Tibial nerve (tissue), 4 donors: ENCODE data around the gene CST7. TPM values are rescaled to one million over a fixed set of nuclear protein-coding genes. Genes with fewer than 3 reads are reported as not detected.
"Not testable (repeated sequence)": the region's sequence is repeated elsewhere in the genome, so short reads cannot be mapped to it uniquely, and the experiment has no call there.

Experiments used
- DNase-seq, 2 donors: peaks; one replicate each; pipeline ENCODE4 v3.0.0-alpha.2; 2019; ENCODE audit warnings: low spot score in 2 of 2
- H3K27ac ChIP-seq, 4 donors: fragments of 200-600 bp; sonication (generic) in 3 of 4; one replicate each; pipeline ENCODE4 v1.5.1; 2017 to 2019; ENCODE audit warnings: mild to moderate bottlenecking in 1 of 4
- H3K27me3 ChIP-seq, 2 donors: fragments of 200-600 bp; sonication (generic) in 1 of 2; one replicate each; pipeline versions ENCODE4 v1.5.1 to v1.6.0; 2017 to 2019
- H3K36me3 ChIP-seq, 3 donors: fragments of 200-600 bp; sonication (generic); one replicate each; pipeline ENCODE4 v1.5.1; 2018 to 2019
- H3K4me1 ChIP-seq, 4 donors: fragments of 200-600 bp; sonication (generic) in 3 of 4; one replicate each; pipeline ENCODE4 v1.5.1; 2017 to 2019
- H3K4me3 ChIP-seq, 4 donors: fragments of 200-600 bp; sonication (generic) in 3 of 4; one replicate each; pipeline ENCODE4 v1.5.1; 2017 to 2019; ENCODE audit warnings: mild to moderate bottlenecking in 1 of 4, moderate library complexity in 1 of 4
- H3K9me3 ChIP-seq, 4 donors: fragments of 200-600 bp; sonication (generic) in 3 of 4; one replicate each; pipeline ENCODE4 v1.5.1; 2017 to 2019
- EP300 ChIP-seq, 2 donors: sonication (generic); formaldehyde crosslinking; IDR thresholded peaks; one replicate each; pipeline ENCODE4 v1.6.1; 2017; ENCODE audit warnings: antibody characterized with exemption in 2 of 2, mild to moderate bottlenecking in 1 of 2
- POLR2A ChIP-seq, 2 donors: fragments of 450-650 bp; IDR thresholded peaks; one replicate each; pipeline ENCODE4 v1.6.1; 2017; ENCODE audit warnings: antibody characterized with exemption in 2 of 2, mild to moderate bottlenecking in 2 of 2, moderate library complexity in 2 of 2
- WGBS, 2 donors: methylation state at CpG; one replicate each; pipeline ENCODE4 v1.1.5; 2018; 5-methylcytosine and 5-hydroxymethylcytosine counted together
- total RNA-seq, 4 donors: library from RNA; depleted of rRNA; stranded (reverse); fragments of >200 nt; gene quantifications; one replicate each; pipeline ENCODE4 v1.1.0, GENCODE V29; 2016
- TF ChIP-seq, protein P1 (sequence below), 5 experiments: fragments of 200-600 bp in 3 of 5; fragments of 450-650 bp in 2 of 5; sonication (generic) in 3 of 5; IDR thresholded peaks; one replicate each; pipeline ENCODE4 v1.5.1; 2016 to 2019; ENCODE audit warnings: antibody characterized with exemption in 5 of 5, mild to moderate bottlenecking in 3 of 5, moderate library complexity in 2 of 5

The CST7 gene
- total RNA-seq, 4 donors from 2014 or later = 0.84 to 6.1 TPM; not detected in 2

DNA sequence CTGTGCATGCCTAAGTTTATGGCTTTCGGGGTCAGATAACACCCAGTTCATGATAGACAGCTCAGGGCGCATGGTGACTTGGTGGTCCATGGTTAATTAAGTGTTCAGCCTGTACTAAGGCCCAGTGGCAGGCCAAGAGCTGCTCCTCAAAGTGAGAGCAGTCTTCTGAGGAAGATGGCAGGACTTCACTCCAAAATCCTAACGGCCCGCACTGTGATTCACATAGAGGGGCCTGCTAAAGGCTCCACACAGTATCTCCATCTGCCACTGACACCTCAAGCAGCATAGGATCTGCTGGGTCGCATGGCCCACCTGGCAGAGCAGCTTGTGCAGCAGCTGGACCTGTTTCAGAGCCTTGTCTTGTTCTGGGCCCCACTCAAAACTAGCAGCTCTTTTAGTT, 10.6 kb upstream of the CST7 start:
- H3K9me3 ChIP-seq = peaks cover 0 to 28% (median 2%) of the 10 kb centered on the region in 4 donors
- no peaks in the 10 kb centered on the region for H3K36me3 ChIP-seq
- no peak for DNase-seq
- H3K4me3 ChIP-seq = no peak overlapping the region
- no peaks in the 10 kb centered on the region for H3K27me3 ChIP-seq
- H3K27ac ChIP-seq = no peak overlapping the region
- TF ChIP-seq POLR2A (IDR thresholded peaks at IDR 0.05) (no peak), EP300 (IDR thresholded peaks at IDR 0.05) (no peak)
- TF ChIP-seq, protein P1, sequence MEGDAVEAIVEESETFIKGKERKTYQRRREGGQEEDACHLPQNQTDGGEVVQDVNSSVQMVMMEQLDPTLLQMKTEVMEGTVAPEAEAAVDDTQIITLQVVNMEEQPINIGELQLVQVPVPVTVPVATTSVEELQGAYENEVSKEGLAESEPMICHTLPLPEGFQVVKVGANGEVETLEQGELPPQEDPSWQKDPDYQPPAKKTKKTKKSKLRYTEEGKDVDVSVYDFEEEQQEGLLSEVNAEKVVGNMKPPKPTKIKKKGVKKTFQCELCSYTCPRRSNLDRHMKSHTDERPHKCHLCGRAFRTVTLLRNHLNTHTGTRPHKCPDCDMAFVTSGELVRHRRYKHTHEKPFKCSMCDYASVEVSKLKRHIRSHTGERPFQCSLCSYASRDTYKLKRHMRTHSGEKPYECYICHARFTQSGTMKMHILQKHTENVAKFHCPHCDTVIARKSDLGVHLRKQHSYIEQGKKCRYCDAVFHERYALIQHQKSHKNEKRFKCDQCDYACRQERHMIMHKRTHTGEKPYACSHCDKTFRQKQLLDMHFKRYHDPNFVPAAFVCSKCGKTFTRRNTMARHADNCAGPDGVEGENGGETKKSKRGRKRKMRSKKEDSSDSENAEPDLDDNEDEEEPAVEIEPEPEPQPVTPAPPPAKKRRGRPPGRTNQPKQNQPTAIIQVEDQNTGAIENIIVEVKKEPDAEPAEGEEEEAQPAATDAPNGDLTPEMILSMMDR (IDR thresholded peaks at IDR 0.05) = no peak
- H3K4me1 ChIP-seq = no peaks in the 10 kb centered on the region
- 88 to 90% methylated on average over 5 of the region's 5 CpGs for WGBS, 2 donors

DNA sequence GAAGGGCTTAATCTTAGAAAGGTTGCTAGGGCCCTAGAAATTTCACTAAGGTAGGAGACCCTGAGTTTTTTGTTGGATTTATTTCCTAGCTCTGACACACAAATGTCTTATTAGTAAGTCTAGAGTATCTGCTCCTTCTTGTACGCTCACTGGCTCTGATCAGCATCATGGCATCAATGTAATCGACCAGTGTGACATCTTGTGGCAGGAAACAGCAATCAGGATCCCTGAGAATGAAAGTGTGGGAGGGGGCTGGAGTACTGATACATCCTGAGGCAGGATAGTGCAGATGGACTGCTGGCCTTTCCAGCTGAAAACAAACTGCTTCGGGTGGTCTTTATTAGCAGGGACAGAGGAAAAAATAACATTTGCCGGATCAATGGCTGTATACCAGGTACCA, 10.0 kb upstream of the CST7 start:
- 80% methylated on average over 4 of the region's 4 CpGs for WGBS, 2 donors
- H3K4me3 ChIP-seq = no peak overlapping the region
- TF ChIP-seq, protein P1 (IDR thresholded peaks at IDR 0.05) = no peak
- TF ChIP-seq EP300 (IDR thresholded peaks at IDR 0.05) (no peak), POLR2A (IDR thresholded peaks at IDR 0.05) (no peak)
- H3K4me1 ChIP-seq = no peaks in the 10 kb centered on the region
- no peak for DNase-seq
- no peak overlapping the region for H3K27ac ChIP-seq
- H3K36me3 ChIP-seq = no peaks in the 10 kb centered on the region
- no peaks in the 10 kb centered on the region for H3K27me3 ChIP-seq
- peaks cover 0 to 28% (median 2%) of the 10 kb centered on the region in 4 donors for H3K9me3 ChIP-seq

DNA sequence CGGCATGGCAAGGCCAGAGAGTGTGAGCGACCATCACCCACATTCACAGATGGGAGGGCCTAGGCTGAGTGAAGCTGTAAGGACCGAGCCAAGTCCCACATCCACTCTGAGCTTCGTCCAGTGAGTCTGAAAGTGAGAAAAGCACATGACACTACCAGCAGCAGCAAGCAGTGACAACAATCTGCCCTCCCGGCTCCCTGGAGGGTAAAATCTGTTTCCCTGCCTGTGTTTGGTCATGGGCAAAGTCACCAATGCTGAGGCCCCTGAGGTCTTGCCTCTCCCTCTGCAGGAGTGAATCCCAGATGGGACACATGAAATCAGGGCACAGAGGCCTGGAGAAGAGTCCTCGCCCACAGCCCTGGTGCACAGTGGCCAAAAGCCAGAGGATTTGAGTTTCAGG, 6.4 kb upstream of the CST7 start:
- TF ChIP-seq, protein P1 (IDR thresholded peaks at IDR 0.05) = no peak
- TF ChIP-seq EP300 (IDR thresholded peaks at IDR 0.05) (no peak), POLR2A (IDR thresholded peaks at IDR 0.05) (no peak)
- peaks cover 0 to 37% (median 5%) of the 10 kb centered on the region in 4 donors for H3K9me3 ChIP-seq
- H3K27me3 ChIP-seq = no peaks in the 10 kb centered on the region
- no peak overlapping the region for H3K27ac ChIP-seq
- WGBS, 2 donors = 75 to 92% methylated on average over 6 of the region's 6 CpGs
- DNase-seq = no peak
- H3K4me1 ChIP-seq = no peaks in the 10 kb centered on the region
- no peaks in the 10 kb centered on the region for H3K36me3 ChIP-seq
- H3K4me3 ChIP-seq = no peak overlapping the region

DNA sequence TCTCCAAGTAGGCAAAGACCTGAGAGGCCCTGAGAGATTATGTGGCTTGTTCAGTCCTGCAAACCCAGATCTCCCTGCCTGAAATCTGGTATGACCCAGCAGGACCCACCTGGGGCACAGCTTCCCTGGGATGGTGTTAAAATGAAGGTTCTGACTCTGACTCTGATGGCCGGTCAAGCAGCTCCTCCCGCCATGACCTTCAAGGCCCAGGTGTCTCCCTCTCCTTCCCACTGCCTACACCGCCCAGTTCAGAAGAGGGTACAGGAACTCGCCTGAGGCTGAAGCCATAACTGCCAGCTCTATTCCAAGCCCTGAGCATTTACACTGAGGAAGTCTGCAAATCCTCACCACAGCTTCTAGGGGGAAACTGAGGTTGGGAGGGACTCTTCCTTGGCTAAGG, 5.9 kb upstream of the CST7 start:
- Histone ChIP-seq H3K4me3 (no peak overlapping the region), H3K4me1 (no peaks in the 10 kb centered on the region), H3K9me3 (peaks cover 0 to 39% (median 5%) of the 10 kb centered on the region in 4 donors), H3K27ac (no peak overlapping the region), H3K36me3 (no peaks in the 10 kb centered on the region), H3K27me3 (no peaks in the 10 kb centered on the region)
- WGBS, 2 donors = 83 to 92% methylated on average over 3 to 4 of the region's 4 CpGs
- TF ChIP-seq, protein P1 (IDR thresholded peaks at IDR 0.05) = no peak
- no peak for TF ChIP-seq EP300 (IDR thresholded peaks at IDR 0.05)
- no peak for TF ChIP-seq POLR2A (IDR thresholded peaks at IDR 0.05)
- no peak for DNase-seq

DNA sequence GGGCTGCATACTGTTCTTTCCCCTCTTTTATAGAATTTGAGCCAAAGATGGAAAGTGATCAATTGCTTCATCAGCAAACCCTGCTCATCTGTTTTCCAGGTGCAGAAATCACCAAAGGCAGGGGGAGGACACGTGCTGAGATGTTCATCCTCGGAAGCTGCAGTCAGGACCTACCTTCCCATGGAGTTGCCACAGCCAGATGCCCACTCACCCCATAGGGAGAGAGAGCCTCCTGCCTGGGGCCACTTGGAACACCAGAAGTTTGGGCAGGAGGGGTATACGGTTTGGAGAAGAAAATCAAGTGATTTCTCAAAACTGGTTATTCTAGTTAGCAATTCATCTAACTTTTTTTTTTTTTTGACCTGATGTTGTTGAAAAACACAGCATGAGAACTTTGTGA, 5.3 kb upstream of the CST7 start:
- Histone ChIP-seq H3K4me1 (no peaks in the 10 kb centered on the region), H3K27ac (no peak overlapping the region), H3K4me3 (no peak overlapping the region), H3K36me3 (no peaks in the 10 kb centered on the region), H3K27me3 (no peaks in the 10 kb centered on the region), H3K9me3 (peaks cover 0 to 39% (median 5%) of the 10 kb centered on the region in 4 donors)
- DNase-seq = no peak
- 65 to 80% methylated on average over 3 of the region's 3 CpGs for WGBS, 2 donors
- TF ChIP-seq, protein P1 (IDR thresholded peaks at IDR 0.05) = no peak
- TF ChIP-seq EP300 (IDR thresholded peaks at IDR 0.05) = no peak
- no peak for TF ChIP-seq POLR2A (IDR thresholded peaks at IDR 0.05)

DNA sequence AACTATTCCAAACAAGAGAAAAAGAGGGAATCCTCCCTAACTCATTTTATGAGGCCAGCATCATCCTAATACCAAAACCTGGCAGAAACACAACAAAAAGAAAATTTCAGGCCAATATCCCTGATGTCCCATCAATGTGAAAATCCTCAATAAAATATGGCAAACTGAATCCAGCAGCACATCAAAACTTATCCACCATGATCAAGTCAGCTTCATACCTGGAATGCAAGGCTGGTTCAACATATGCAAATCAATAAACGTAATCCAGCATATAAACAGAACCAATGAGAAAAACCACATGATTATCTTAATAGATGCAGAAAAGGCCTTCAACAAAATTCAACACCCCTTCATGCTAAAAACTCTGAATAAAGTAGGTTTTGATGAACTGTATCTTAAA, 2.7 kb upstream of the CST7 start:
- not testable (repeated sequence) for H3K4me3 ChIP-seq, H3K27me3 ChIP-seq, DNase-seq, H3K36me3 ChIP-seq, H3K4me1 ChIP-seq, H3K27ac ChIP-seq
- WGBS, 2 donors = 72 to 75% methylated on average over 1 of the region's 1 CpG
- H3K9me3 ChIP-seq = peaks cover 0 to 36% (median 3%) of the 10 kb centered on the region in 4 donors

DNA sequence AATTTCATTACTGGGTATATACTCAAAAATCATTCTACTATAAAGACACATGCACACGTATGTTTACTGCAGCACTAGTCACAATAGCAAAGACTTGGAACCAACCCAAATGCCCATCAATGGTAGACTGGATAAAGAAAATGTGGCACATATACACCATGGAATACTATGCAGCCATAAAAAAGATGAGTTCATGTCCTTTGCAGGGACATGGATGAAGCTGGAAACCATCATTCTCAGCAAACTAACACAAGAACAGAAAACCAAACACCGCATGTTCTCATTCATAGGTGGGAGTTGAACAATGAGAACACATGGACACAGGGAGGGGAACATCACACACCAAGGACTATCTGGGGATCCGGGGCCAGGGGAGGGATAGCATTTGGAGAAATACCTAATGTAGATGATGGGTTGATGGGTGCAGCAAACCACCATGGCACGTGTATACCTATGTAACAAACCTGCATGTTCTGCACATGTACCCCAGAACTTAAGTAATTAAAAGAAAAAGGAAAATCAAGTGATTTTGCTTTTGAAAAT, 602 bp upstream of the CST7 start:
- not testable (repeated sequence) for H3K4me1 ChIP-seq, H3K4me3 ChIP-seq, H3K36me3 ChIP-seq, H3K27me3 ChIP-seq, DNase-seq, H3K27ac ChIP-seq
- H3K9me3 ChIP-seq = peaks cover 0 to 21% (median 3%) of the 10 kb centered on the region in 4 donors
- WGBS, 2 donors = 83 to 89% methylated on average over 4 of the region's 4 CpGs
